T-helper 22 cell (primary cell): ENCODE measurements around the gene TMEM18.

ENCODE experiments used
- DNase-seq: peaks from one replicate; pipeline ENCODE4 v3.0.0-alpha.2; 2020; ENCODE audit warnings: low read depth

TMEM18 gene

DNA sequence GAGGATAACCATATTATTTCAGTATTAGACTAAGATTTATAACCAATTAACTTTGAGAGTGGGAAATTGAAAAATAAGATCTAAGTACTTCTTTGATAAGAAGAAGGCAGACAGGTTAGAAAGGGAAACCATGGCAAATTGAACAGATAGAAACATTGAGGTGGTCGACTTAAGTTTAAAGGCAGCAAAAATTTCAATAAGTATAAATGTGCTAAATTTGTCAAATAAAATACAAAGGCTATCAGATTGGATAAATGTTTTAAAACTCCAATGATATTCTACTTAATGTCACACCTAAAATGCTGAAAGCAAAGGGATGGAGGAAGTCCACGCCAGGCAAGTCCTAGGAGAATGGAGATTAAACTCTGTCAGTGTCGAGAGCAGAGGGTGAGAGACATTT is 59.2 kb downstream of the TMEM18 start:
- no peak for DNase-seq
